Endothelial cell (in vitro differentiated cells): ENCODE data around the gene NKAIN4. TPM values are rescaled to one million over a fixed set of nuclear protein-coding genes. Genes with fewer than 3 reads are reported as not detected.
A peak's percentile ranks its signal among the peaks of the same experiment; 100 is the strongest.

Experiments used
- DNase-seq: peaks from one replicate; pipeline ENCODE4 v3.0.0; 2021; ENCODE audit warnings: low spot score
- H3K27ac Mint-ChIP-seq: one replicate; pipeline ENCODE4 v1.8.0; 2021; ENCODE audit warnings: mixed read lengths, inconsistent platforms; ENCODE audit not compliant: unreplicated experiment
- H3K27me3 Mint-ChIP-seq: one replicate; pipeline ENCODE4 v1.8.0; 2021; ENCODE audit warnings: mild to moderate bottlenecking, moderate library complexity, mixed read lengths, inconsistent platforms; ENCODE audit not compliant: unreplicated experiment
- H3K36me3 Mint-ChIP-seq: one replicate; pipeline ENCODE4 v1.8.0; 2021; ENCODE audit warnings: mild to moderate bottlenecking, low read depth, mixed read lengths, inconsistent platforms; ENCODE audit not compliant: unreplicated experiment
- H3K4me1 Mint-ChIP-seq: one replicate; pipeline ENCODE4 v1.8.0; 2021; ENCODE audit warnings: mild to moderate bottlenecking, mixed read lengths, inconsistent platforms; ENCODE audit not compliant: unreplicated experiment
- H3K4me3 Mint-ChIP-seq: one replicate; pipeline ENCODE4 v1.8.0; 2021; ENCODE audit warnings: mild to moderate bottlenecking, mixed read lengths, inconsistent platforms; ENCODE audit not compliant: unreplicated experiment
- H3K9me3 Mint-ChIP-seq: one replicate; pipeline ENCODE4 v1.8.0; 2021; ENCODE audit warnings: mixed read lengths, inconsistent platforms; ENCODE audit not compliant: unreplicated experiment
- total RNA-seq: library from RNA; stranded (reverse); fragmentation: NEBNext Ultra II Directional; extraction: Animal tissue kit (Norgen Biotek cat#: 25700); gene quantifications from one replicate; pipeline ENCODE4 v1.2.1, GENCODE V29; 2021; ENCODE audit not compliant: unreplicated experiment
- TF ChIP-seq, protein P1 (sequence below): fragments of 200-600 bp; sonication (generic); IDR thresholded peaks from one replicate; pipeline ENCODE4 v1.5.0; 2021; ENCODE audit warnings: antibody characterized with exemption; ENCODE audit not compliant: unreplicated experiment

The NKAIN4 gene
- total RNA-seq, 1 donor from 2014 or later = 3.3 TPM

DNA sequence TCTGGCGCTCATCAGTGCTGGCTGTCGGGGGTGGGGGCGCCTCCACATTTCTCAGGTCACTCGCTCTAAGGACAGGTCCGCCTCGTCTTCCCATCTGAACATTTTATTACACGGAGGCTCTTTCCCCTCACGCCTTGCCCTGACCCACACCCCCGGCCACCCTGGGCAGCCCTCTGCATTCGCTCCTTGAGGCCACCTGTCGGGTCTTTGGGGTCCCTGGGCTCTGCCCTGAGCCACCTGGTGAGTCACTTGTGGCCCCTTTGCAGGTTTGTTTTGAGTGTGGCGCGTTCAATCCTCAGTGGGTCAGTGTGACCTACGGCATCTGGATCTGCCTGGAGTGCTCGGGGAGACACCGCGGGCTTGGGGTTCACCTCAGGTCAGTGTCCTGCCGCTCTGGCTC is 21.6 kb upstream of the NKAIN4 start:
- peaks cover 12% of the 10 kb centered on the region for H3K27me3 Mint-ChIP-seq
- DNase-seq = no peak
- TF ChIP-seq, protein P1, sequence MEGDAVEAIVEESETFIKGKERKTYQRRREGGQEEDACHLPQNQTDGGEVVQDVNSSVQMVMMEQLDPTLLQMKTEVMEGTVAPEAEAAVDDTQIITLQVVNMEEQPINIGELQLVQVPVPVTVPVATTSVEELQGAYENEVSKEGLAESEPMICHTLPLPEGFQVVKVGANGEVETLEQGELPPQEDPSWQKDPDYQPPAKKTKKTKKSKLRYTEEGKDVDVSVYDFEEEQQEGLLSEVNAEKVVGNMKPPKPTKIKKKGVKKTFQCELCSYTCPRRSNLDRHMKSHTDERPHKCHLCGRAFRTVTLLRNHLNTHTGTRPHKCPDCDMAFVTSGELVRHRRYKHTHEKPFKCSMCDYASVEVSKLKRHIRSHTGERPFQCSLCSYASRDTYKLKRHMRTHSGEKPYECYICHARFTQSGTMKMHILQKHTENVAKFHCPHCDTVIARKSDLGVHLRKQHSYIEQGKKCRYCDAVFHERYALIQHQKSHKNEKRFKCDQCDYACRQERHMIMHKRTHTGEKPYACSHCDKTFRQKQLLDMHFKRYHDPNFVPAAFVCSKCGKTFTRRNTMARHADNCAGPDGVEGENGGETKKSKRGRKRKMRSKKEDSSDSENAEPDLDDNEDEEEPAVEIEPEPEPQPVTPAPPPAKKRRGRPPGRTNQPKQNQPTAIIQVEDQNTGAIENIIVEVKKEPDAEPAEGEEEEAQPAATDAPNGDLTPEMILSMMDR = no peak
- H3K27ac Mint-ChIP-seq = no peak overlapping the region
- no peaks in the 10 kb centered on the region for H3K9me3 Mint-ChIP-seq
- H3K36me3 Mint-ChIP-seq = peaks cover 12% of the 10 kb centered on the region
- no peak overlapping the region for H3K4me3 Mint-ChIP-seq
- peaks cover 10% of the 10 kb centered on the region for H3K4me1 Mint-ChIP-seq

DNA sequence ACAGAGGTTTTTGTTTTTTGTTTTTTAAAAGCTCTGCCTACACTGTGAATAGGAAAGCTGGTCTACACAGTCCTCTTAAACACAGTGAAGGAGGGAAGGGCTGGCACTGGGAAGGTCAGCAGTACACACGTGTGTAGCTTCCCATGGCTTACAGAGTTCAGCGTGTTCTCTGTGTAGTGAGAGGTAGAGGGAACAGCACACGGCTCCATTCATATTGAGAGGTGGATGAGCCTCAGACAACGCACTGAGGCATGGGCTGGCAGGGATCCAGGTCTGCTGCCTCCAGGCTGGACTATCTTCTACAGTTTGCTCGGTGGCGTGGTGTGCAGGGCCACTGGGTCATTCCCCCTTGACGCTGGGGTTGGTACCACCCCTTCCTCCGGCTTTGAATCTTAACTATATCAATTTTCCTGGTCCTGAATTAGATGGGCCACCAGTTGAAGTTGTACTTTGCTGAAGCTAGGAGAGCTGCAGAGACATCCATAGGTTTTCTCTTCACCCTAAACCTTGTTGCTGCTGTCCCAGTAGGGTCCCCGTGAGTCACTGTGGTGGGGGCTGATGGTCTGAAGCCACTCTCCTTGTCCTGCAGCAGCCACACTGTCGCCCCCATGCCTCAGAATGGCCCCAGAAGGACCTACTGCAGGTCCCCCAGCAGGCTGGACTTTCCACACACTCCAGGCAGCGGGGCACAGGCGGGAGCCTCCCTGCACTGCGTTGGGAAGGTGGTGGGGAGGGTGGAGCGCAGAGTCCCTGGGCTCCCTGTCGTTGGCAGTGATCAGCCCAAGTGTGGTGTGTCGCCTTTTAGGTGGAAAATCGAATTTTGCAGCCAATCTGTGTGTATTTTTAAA is 20.3 kb upstream of the NKAIN4 start:
- H3K27me3 Mint-ChIP-seq = peaks cover 12% of the 10 kb centered on the region
- no peak overlapping the region for H3K4me3 Mint-ChIP-seq
- H3K27ac Mint-ChIP-seq = no peak overlapping the region
- H3K9me3 Mint-ChIP-seq = no peaks in the 10 kb centered on the region
- TF ChIP-seq, protein P1 = no peak
- no peak for DNase-seq
- peaks cover 8% of the 10 kb centered on the region for H3K36me3 Mint-ChIP-seq
- peaks cover 10% of the 10 kb centered on the region for H3K4me1 Mint-ChIP-seq

DNA sequence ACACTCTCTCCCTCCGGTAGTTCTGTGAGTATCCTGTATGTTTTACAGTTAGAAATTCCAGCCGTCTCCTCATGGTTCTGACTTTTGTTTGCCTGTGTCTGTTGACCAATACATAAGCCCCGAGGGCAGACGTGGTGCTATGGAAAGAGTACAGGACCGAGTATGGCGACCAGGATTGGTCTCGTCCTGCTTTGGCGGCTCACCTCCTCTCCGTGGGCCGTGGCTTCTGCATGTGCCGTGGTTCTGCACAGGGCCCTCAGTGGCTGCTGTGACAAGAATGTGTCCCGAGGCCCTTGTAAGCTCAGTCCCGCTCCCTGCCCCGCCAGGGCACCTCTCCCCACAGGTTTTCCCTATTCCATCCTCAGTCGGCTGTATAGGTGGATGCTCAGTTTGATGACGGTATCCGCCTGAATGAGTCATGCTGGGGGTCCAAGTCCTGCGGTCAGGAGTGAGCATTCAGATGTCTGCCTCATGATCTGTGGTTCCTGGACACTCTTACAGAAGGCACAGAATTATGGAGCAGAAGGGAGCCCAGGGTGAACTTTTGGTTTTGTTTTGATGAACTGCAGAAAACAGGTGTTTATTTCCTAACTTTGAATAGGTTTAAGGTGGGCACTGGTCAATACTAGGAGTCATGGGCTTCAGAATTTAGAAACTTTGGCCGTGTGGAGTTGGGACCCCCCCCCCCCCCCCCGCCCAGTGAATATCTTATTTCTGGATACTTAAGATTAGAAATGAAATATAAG is 19.5 kb upstream of the NKAIN4 start:
- no peaks in the 10 kb centered on the region for H3K9me3 Mint-ChIP-seq
- DNase-seq = no peak
- peaks cover 10% of the 10 kb centered on the region for H3K4me1 Mint-ChIP-seq
- peaks cover 8% of the 10 kb centered on the region for H3K36me3 Mint-ChIP-seq
- peaks cover 12% of the 10 kb centered on the region for H3K27me3 Mint-ChIP-seq
- H3K4me3 Mint-ChIP-seq = peak overlapping the region; percentile 96
- TF ChIP-seq, protein P1 = no peak
- H3K27ac Mint-ChIP-seq = peak overlapping the region; percentile 84

DNA sequence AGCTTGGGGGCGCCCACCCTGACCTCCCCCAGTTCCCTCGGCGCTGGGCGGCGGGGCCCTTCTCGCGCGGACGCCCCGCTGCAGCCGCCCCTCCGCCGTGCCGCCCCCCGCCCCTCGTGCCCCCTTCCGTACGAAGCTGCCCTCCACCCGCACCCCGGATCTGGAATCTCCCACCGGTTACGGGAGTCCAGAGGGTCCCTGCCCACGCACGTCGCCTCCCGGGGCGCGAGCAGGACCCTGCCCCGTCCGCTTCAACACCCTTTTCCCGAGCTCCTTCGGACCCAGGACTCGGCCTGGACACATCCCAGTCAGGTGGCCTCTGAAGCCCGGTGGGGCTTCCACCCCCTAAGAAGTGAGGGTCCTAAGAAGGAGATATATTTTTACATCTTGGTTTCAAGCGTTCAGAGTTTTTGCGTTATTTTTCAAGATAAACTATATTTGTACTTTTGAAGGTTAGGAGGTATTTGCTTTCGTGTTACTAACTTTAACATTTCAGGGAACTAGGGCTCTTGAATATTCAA is 18.9 kb upstream of the NKAIN4 start:
- Mint-ChIP-seq H3K36me3 (peaks cover 5% of the 10 kb centered on the region), H3K9me3 (no peaks in the 10 kb centered on the region), H3K27ac (peak overlapping the region; percentile 84), H3K27me3 (peaks cover 12% of the 10 kb centered on the region), H3K4me3 (peak overlapping the region; percentile 96), H3K4me1 (peaks cover 10% of the 10 kb centered on the region)
- TF ChIP-seq, protein P1 = no peak
- no peak for DNase-seq
